Bronchial epithelial cell (primary cell): ENCODE measurements around the gene VAV2. TPM values are rescaled to one million over a fixed set of nuclear protein-coding genes. Genes with fewer than 3 reads are reported as not detected.

Experiments used
- DNase-seq: peaks from one replicate; pipeline ENCODE4 v3.0.0-alpha.2; 2010; ENCODE audit warnings: low read depth
- FAIRE-seq: peaks from 2 replicates; lab custom pipeline; 2011; peaks lifted over from hg19 to GRCh38; lab: Jason Lieb, UNC
- H3K27me3 ChIP-seq: 2 replicates; pipeline ENCODE4 v1.5.1; 2011; ENCODE audit warnings: low read length; ENCODE audit not compliant: control insufficient read depth, insufficient read depth
- H3K36me3 ChIP-seq: 2 replicates; pipeline ENCODE4 v1.5.1; 2011; ENCODE audit warnings: low read length; ENCODE audit not compliant: control insufficient read depth, insufficient read depth
- H3K4me3 ChIP-seq: 2 replicates; pipeline ENCODE4 v1.5.1; 2011; ENCODE audit warnings: mild to moderate bottlenecking, low read depth, low read length, control low read depth
- total RNA-seq: library from RNA; depleted of rRNA; stranded (reverse); fragments of >200 nt; gene quantifications from 2 replicates; pipeline ENCODE4 v1.2.1, GENCODE V29; 2014
- TF ChIP-seq, protein P1 (sequence below): IDR thresholded peaks from 2 replicates; pipeline ENCODE4 v1.5.1; 2011; ENCODE audit warnings: mild to moderate bottlenecking, moderate library complexity, low read length, control low read depth, inconsistent platforms; ENCODE audit not compliant: insufficient read depth, severe bottlenecking

Gene VAV2
- total RNA-seq, 1 donor from 2014 or later, result 46.6 TPM

DNA sequence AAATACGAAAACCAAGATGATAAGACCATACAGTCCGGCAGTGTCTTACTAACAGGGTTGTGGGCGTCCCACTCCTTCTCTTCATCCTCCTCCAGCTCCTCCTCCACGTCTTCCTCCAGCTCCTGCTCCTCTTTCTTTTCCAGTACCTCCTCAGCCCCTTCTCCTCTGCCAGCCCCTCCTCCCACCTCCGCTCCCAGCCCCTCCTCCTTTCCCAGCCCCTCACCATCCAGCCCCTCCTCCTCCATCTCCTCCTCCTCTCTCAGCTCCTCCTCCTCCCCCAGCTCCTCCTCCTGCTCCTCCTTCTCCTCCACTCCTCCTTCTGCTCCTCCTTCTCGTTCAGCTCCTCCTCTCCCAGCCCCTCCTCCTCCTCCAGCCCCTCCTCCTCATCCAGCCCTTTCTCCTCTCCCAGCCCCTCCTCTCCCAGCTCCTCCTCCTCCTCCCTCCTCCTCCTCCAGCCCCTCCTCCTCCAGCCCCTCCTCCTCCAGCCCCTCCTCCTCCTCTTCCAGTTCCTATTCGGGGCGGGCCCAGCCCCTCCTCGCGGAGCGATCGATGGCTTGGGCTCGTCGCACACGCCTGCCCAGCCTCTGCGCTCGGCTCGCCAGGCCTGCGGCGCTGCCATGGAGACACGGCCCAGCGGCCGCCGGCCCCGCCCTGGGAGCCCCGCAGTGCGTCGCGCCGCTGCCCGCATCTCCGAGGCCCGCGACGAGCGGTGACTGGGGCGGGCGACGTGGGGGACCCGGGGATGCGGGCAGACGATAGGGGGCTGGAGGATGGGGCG, 32.9 kb upstream of the VAV2 start, which contains the start of gene BRD3OS:
TSS of gene BRD3OS (plus strand) at position 654 of the 778 bp plus-strand sequence. CDS start 1,267 bp downstream, outside the sequence.
- no peak for FAIRE-seq
- TF ChIP-seq, protein P1, sequence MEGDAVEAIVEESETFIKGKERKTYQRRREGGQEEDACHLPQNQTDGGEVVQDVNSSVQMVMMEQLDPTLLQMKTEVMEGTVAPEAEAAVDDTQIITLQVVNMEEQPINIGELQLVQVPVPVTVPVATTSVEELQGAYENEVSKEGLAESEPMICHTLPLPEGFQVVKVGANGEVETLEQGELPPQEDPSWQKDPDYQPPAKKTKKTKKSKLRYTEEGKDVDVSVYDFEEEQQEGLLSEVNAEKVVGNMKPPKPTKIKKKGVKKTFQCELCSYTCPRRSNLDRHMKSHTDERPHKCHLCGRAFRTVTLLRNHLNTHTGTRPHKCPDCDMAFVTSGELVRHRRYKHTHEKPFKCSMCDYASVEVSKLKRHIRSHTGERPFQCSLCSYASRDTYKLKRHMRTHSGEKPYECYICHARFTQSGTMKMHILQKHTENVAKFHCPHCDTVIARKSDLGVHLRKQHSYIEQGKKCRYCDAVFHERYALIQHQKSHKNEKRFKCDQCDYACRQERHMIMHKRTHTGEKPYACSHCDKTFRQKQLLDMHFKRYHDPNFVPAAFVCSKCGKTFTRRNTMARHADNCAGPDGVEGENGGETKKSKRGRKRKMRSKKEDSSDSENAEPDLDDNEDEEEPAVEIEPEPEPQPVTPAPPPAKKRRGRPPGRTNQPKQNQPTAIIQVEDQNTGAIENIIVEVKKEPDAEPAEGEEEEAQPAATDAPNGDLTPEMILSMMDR, result no peak
- Histone ChIP-seq H3K27me3 (no peaks in the 10 kb centered on the region), H3K36me3 (no peaks in the 10 kb centered on the region), H3K4me3 (peak within 1 kb of the TSS; percentile 56)
- DNase-seq, result peak; percentile 86

DNA sequence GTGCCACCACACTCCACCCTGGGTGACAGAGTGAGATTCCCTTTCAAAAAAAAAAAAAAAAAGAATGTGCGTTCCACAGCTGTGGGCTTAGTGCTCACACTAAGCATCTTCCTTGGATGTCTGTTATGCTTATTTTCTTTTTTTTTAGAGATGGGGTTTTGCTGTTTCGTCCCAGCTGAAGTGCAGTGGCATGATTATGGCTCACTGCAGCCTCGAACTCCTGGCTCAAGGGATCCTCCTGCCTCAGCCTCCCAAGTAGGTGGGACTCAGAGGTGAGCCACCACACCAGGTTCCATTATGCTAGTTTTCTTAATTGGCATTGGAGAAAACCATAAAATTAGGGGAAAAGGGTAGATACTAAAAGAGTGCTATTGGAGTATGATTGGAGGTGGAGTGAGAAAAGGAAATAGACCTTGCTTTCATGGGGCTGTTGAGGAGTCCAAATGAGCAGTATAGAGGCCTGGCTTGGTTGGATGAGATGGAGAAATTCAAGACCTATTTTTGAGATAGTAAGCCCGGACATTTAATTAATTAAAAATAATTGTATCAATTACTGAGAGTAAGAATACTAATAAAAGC, 32.2 kb upstream of the VAV2 start:
- FAIRE-seq (no peak), DNase-seq (no peak)
- Histone ChIP-seq H3K36me3 (no peaks in the 10 kb centered on the region), H3K4me3 (no peak overlapping the region), H3K27me3 (no peaks in the 10 kb centered on the region)
- TF ChIP-seq, protein P1, result no peak

DNA sequence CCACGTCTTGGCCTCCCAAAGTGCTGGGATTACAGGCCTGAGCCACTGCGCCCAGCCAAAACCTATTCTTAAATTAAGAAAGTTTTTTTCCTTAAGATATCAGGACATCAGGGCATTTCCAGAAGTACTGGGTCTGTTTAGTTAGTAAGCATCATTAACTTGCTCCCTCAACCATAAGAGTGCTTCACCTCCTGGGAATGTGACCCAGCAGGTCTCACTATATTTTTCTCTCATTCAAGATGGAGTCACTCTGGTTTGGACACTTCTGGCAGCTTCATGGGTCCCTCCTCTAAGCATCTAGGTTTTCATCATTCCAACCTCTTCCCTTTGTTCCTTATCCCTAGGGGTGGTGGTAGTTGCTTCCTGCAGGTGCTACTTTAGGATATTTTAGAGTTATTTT, 22.8 kb upstream of the VAV2 start:
- H3K4me3 ChIP-seq, result no peak overlapping the region
- FAIRE-seq, result no peak
- peak; percentile 28 for DNase-seq
- TF ChIP-seq, protein P1, result no peak
- H3K27me3 ChIP-seq, result no peaks in the 10 kb centered on the region
- no peaks in the 10 kb centered on the region for H3K36me3 ChIP-seq

DNA sequence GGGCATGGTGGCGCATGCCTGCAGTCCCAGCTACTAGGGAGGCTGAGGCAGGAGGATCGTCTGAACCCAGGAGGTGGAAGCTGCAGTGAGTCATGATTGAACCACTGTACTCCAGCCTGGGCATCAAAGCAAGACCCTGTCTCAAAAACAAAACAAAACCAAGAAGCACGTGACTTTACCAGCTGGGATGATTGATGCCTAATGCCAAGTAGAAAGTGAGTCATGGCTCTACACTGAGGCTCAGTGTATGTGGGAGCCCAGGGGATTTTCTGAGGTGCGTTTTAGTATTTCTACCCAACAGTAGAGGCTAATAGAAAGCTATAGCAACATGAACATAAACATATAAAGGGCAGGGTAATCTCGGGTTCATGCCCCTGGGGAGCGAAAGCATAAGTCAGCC, 19.3 kb upstream of the VAV2 start:
- no peak for DNase-seq
- TF ChIP-seq, protein P1, result no peak
- FAIRE-seq, result no peak

DNA sequence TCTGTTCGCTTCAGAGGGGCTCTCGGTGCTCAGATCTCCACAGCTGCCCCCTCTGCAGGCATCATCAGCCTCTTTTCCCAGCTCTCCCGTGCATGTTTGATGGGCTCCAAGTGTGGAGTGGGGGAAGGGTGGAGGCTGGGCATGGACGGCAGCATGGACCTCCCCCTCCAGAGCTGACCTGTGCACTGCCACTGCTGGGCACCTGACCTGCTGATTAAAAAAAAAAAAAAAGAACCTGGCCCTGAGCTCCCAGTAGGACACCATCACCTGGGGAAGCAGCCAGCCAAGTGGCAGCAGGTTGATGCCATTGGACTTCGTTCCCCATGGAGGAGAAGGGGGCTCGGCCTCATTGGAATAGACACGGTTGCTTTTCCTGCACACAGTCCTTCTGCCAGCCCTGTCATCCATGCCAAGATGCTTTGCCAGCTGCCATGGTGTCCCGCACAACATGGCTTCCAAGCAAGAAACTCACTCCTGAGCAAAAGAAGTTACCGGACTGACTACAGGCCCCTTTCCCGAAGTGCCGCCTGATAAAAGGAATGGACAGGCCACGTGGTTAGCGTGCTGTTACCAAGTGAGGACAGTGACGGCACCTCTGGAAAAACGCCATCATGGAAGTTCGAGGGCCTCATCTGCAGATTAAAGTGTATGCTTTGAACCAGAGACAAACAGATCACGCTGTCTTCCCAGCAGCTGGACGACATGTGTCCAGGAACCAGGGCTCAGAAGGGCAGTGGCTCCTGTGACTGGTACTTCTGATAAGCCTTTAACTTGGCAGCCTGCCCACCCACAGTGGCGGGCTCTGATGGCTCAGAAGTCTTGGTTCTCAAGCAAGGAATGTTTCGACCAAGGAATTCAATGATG, 18.4 kb upstream of the VAV2 start:
- TF ChIP-seq, protein P1, result no peak
- Histone ChIP-seq H3K27me3 (no peaks in the 10 kb centered on the region), H3K4me3 (no peak overlapping the region), H3K36me3 (no peaks in the 10 kb centered on the region)
- DNase-seq, result no peak
- no peak for FAIRE-seq

More for the DNA sequence above, 19.3 kb upstream of the VAV2 start:
- no peaks in the 10 kb centered on the region for H3K36me3 ChIP-seq
- H3K4me3 ChIP-seq, result no peak overlapping the region
- H3K27me3 ChIP-seq, result no peaks in the 10 kb centered on the region
